WTC11 (cell line): ENCODE results near the gene PARD3B.

Experiments
- CREB1 ChIP-seq: sonication (generic); formaldehyde crosslinking; IDR thresholded peaks from 2 replicates; pipeline ENCODE4 v1.8.0; 2023; ENCODE audit warnings: mild to moderate bottlenecking, missing genetic modification reagents
- CTCF ChIP-seq: fragments of 200-600 bp; IDR thresholded peaks from 2 replicates; pipeline ENCODE4 v1.8.0; 2022; ENCODE audit warnings: antibody characterized with exemption
- E2F5 ChIP-seq: sonication (generic); formaldehyde crosslinking; IDR thresholded peaks from 2 replicates; pipeline ENCODE4 v1.8.1; 2022; ENCODE audit warnings: mild to moderate bottlenecking, moderate library complexity, missing genetic modification reagents
- ELF4 ChIP-seq: sonication (generic); formaldehyde crosslinking; IDR thresholded peaks from 2 replicates; pipeline ENCODE4 v1.8.1; 2022; ENCODE audit warnings: low read depth, mild to moderate bottlenecking, moderate library complexity, missing genetic modification reagents
- NR1H2 ChIP-seq: sonication (generic); formaldehyde crosslinking; IDR thresholded peaks from 2 replicates; pipeline ENCODE4 v1.9.0; 2021; ENCODE audit warnings: mild to moderate bottlenecking, moderate library complexity, missing genetic modification reagents
- SP1 ChIP-seq: sonication (generic); formaldehyde crosslinking; conservative IDR thresholded peaks from 2 replicates; pipeline ENCODE4 v1.8.1; 2022; ENCODE audit warnings: missing genetic modification reagents
- USF2 ChIP-seq: sonication (generic); formaldehyde crosslinking; IDR thresholded peaks from 2 replicates; pipeline ENCODE4 v1.8.1; 2023; ENCODE audit warnings: mild to moderate bottlenecking, missing genetic modification reagents, moderate library complexity
- ZNF423 ChIP-seq: fragments of 250-450 bp; sonication (Bioruptor Pico); IDR thresholded peaks from 2 replicates; pipeline ENCODE4 v2.1.2; 2022; ENCODE audit warnings: mild to moderate bottlenecking, moderate library complexity
- TF ChIP-seq, protein P1 (sequence below): sonication (generic); formaldehyde crosslinking; conservative IDR thresholded peaks from 2 replicates; pipeline ENCODE4 v1.8.1; 2022; ENCODE audit warnings: mild to moderate bottlenecking, missing genetic modification reagents

- TF ChIP-seq CTCF (no peak), SP1 (CRISPR knock-in tag) (no peak), NR1H2 (CRISPR knock-in tag) (no peak), USF2 (CRISPR knock-in tag) (no peak), E2F5 (no peak), CREB1 (CRISPR knock-in tag) (no peak), ZNF423 (CRISPR knock-in tag) (no peak), ELF4 (CRISPR knock-in tag) (no peak)
- TF ChIP-seq, protein P1, sequence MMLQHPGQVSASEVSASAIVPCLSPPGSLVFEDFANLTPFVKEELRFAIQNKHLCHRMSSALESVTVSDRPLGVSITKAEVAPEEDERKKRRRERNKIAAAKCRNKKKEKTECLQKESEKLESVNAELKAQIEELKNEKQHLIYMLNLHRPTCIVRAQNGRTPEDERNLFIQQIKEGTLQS (CRISPR knock-in tag), result no peak
Observed at GRCh38 chr2:205297846-205298245, 752.6 kb downstream of the PARD3B start.
